ENCODE data around the gene ABCC3. TPM values are rescaled to one million over a fixed set of nuclear protein-coding genes. Genes with fewer than 3 reads are reported as not detected.
"Not testable (repeated sequence)": the region's sequence is repeated elsewhere in the genome, so short reads cannot be mapped to it uniquely, and the experiment has no call there.

Gene ABCC3
- total and polyA plus RNA-seq, 4 donors = 9.9 to 145 (median 40.3) TPM

- intact Hi-C loops (cut with DNase I) = no loop called here
- WGBS, 2 donors = 93% methylated on average over 11 of the region's 11 CpGs
- no peaks in the 10 kb centered on the region for H3K36me3 ChIP-seq (ENCODE audit: control insufficient read depth in 1 of 2, insufficient read depth in 2 of 2, low read length in 1 of 2)
Observed at GRCh38 chr17:50679008-50679544, 44.4 kb downstream of the ABCC3 start.

GRCh38 chr17:50680126-50680525, 45.4 kb downstream of the ABCC3 start:
- Histone ChIP-seq H3K9me3 (ENCODE audit: control insufficient read depth, low read length) (no peaks in the 10 kb centered on the region), H3K36me3 (ENCODE audit: control insufficient read depth in 1 of 2, insufficient read depth in 2 of 2, low read length in 1 of 2) (no peaks in the 10 kb centered on the region), H3K27ac (ENCODE audit: low read depth in 1 of 2, low read length in 2 of 2) (no peak overlapping the region), H3K27me3 (ENCODE audit: control insufficient read depth in 1 of 2, insufficient read depth in 2 of 2, low read length in 1 of 2) (no peaks in the 10 kb centered on the region), H3K4me1 (ENCODE audit: control insufficient read depth in 1 of 2, insufficient read depth in 2 of 2, low read length in 2 of 2) (no peaks in the 10 kb centered on the region), H3K4me3 (ENCODE audit: low read length in 2 of 2) (no peak overlapping the region)
- no peak for ATAC-seq (ENCODE audit: low FRiP score)
- intact Hi-C loops (cut with DNase I) = loop anchor here in 1 of 2 donors (5.0 kb wide), 2 partner anchors 48 to 133 kb away; partner anchors contain the start of genes ABCC3 and SPATA20
- DNase-seq = peak in 1 of 2 donors; percentile 32
- WGBS, 2 donors = 97 to 98% methylated on average over 5 of the region's 5 CpGs

More at GRCh38 chr17:50679008-50679544, 44.4 kb downstream of the ABCC3 start:
- DNase-seq (peak in 1 of 2 donors; percentile 36), ATAC-seq (ENCODE audit: low FRiP score) (no peak)
- Histone ChIP-seq H3K9me3 (ENCODE audit: control insufficient read depth, low read length) (no peaks in the 10 kb centered on the region), H3K4me3 (ENCODE audit: low read length in 2 of 2) (no peak overlapping the region), H3K27me3 (ENCODE audit: control insufficient read depth in 1 of 2, insufficient read depth in 2 of 2, low read length in 1 of 2) (no peaks in the 10 kb centered on the region), H3K27ac (ENCODE audit: low read depth in 1 of 2, low read length in 2 of 2) (no peak overlapping the region), H3K4me1 (ENCODE audit: control insufficient read depth in 1 of 2, insufficient read depth in 2 of 2, low read length in 2 of 2) (no peaks in the 10 kb centered on the region)

- H3K27ac ChIP-seq (ENCODE audit: low read depth in 1 of 2, low read length in 2 of 2); H3K36me3 ChIP-seq (ENCODE audit: control insufficient read depth in 1 of 2, insufficient read depth in 2 of 2, low read length in 1 of 2); H3K27me3 ChIP-seq (ENCODE audit: control insufficient read depth in 1 of 2, insufficient read depth in 2 of 2, low read length in 1 of 2); H3K4me3 ChIP-seq (ENCODE audit: low read length in 2 of 2); H3K9me3 ChIP-seq (ENCODE audit: control insufficient read depth, low read length); ATAC-seq (ENCODE audit: low FRiP score); H3K4me1 ChIP-seq (ENCODE audit: control insufficient read depth in 1 of 2, insufficient read depth in 2 of 2, low read length in 2 of 2): not testable (repeated sequence)
- 75 to 76% methylated on average over 12 of the region's 12 CpGs for WGBS, 2 donors
- DNase-seq = peak in 1 of 2 donors; percentile 45
- intact Hi-C loops (cut with DNase I) = loop anchor here in 1 of 2 donors (5.0 kb wide), 2 partner anchors 48 to 133 kb away; partner anchors contain the start of genes ABCC3 and SPATA20
Observed at GRCh38 chr17:50680543-50681262, 46.0 kb downstream of the ABCC3 start.

GRCh38 chr17:50681263-50682200, 46.9 kb downstream of the ABCC3 start:
- H3K36me3 ChIP-seq (ENCODE audit: control insufficient read depth in 1 of 2, insufficient read depth in 2 of 2, low read length in 1 of 2) = no peaks in the 10 kb centered on the region
- no peak overlapping the region for H3K27ac ChIP-seq (ENCODE audit: low read depth in 1 of 2, low read length in 2 of 2)
- WGBS, 2 donors = 59 to 62% methylated on average over 27 of the region's 27 CpGs
- H3K9me3 ChIP-seq (ENCODE audit: control insufficient read depth, low read length) = no peaks in the 10 kb centered on the region
- peak in 1 of 2 donors; percentile 58 for DNase-seq
- peak; percentile 40 for ATAC-seq (ENCODE audit: low FRiP score)
- H3K4me3 ChIP-seq (ENCODE audit: low read length in 2 of 2) = no peak overlapping the region
- intact Hi-C loops (cut with DNase I) = loop anchor here in 1 of 2 donors (5.0 kb wide), 2 partner anchors 49 to 134 kb away; partner anchors contain the start of genes ABCC3 and SPATA20
- H3K27me3 ChIP-seq (ENCODE audit: control insufficient read depth in 1 of 2, insufficient read depth in 2 of 2, low read length in 1 of 2) = no peaks in the 10 kb centered on the region
- no peaks in the 10 kb centered on the region for H3K4me1 ChIP-seq (ENCODE audit: control insufficient read depth in 1 of 2, insufficient read depth in 2 of 2, low read length in 2 of 2)

GRCh38 chr17:50682441-50682840, 47.8 kb downstream of the ABCC3 start:
- peak in 1 of 2 donors; percentile 4 for DNase-seq
- Histone ChIP-seq H3K4me1 (ENCODE audit: control insufficient read depth in 1 of 2, insufficient read depth in 2 of 2, low read length in 2 of 2) (no peaks in the 10 kb centered on the region), H3K27me3 (ENCODE audit: control insufficient read depth in 1 of 2, insufficient read depth in 2 of 2, low read length in 1 of 2) (no peaks in the 10 kb centered on the region), H3K36me3 (ENCODE audit: control insufficient read depth in 1 of 2, insufficient read depth in 2 of 2, low read length in 1 of 2) (no peaks in the 10 kb centered on the region), H3K4me3 (ENCODE audit: low read length in 2 of 2) (no peak overlapping the region), H3K27ac (ENCODE audit: low read depth in 1 of 2, low read length in 2 of 2) (no peak overlapping the region), H3K9me3 (ENCODE audit: control insufficient read depth, low read length) (no peaks in the 10 kb centered on the region)
- intact Hi-C loops (cut with DNase I) = loop anchor here in 1 of 2 donors (5.0 kb wide), 2 partner anchors 50 to 135 kb away; partner anchors contain the start of genes ABCC3 and SPATA20
- ATAC-seq (ENCODE audit: low FRiP score) = no peak
- WGBS, 2 donors = 75 to 76% methylated on average over 3 of the region's 3 CpGs

GRCh38 chr17:50682938-50683337, 48.3 kb downstream of the ABCC3 start:
- no peaks in the 10 kb centered on the region for H3K9me3 ChIP-seq (ENCODE audit: control insufficient read depth, low read length)
- 95 to 96% methylated on average over 3 of the region's 3 CpGs for WGBS, 2 donors
- peak in 1 of 2 donors; percentile 17 for DNase-seq
- intact Hi-C loops (cut with DNase I) = loop anchor here in 1 of 2 donors (5.0 kb wide), 2 partner anchors 51 to 136 kb away; partner anchors contain the start of genes ABCC3 and SPATA20
- ATAC-seq (ENCODE audit: low FRiP score) = no peak
- no peaks in the 10 kb centered on the region for H3K4me1 ChIP-seq (ENCODE audit: control insufficient read depth in 1 of 2, insufficient read depth in 2 of 2, low read length in 2 of 2)
- no peaks in the 10 kb centered on the region for H3K27me3 ChIP-seq (ENCODE audit: control insufficient read depth in 1 of 2, insufficient read depth in 2 of 2, low read length in 1 of 2)
- H3K4me3 ChIP-seq (ENCODE audit: low read length in 2 of 2) = no peak overlapping the region
- H3K27ac ChIP-seq (ENCODE audit: low read depth in 1 of 2, low read length in 2 of 2) = no peak overlapping the region
- no peaks in the 10 kb centered on the region for H3K36me3 ChIP-seq (ENCODE audit: control insufficient read depth in 1 of 2, insufficient read depth in 2 of 2, low read length in 1 of 2)

GRCh38 chr17:50683434-50684287, 49.0 kb downstream of the ABCC3 start:
- intact Hi-C loops (cut with DNase I) = loop anchor here in 1 of 2 donors (5.0 kb wide), 2 partner anchors 51 to 136 kb away; partner anchors contain the start of genes ABCC3 and SPATA20
- Histone ChIP-seq H3K27ac (ENCODE audit: low read depth in 1 of 2, low read length in 2 of 2) (no peak overlapping the region), H3K36me3 (ENCODE audit: control insufficient read depth in 1 of 2, insufficient read depth in 2 of 2, low read length in 1 of 2) (no peaks in the 10 kb centered on the region), H3K4me1 (ENCODE audit: control insufficient read depth in 1 of 2, insufficient read depth in 2 of 2, low read length in 2 of 2) (no peaks in the 10 kb centered on the region), H3K4me3 (ENCODE audit: low read length in 2 of 2) (no peak overlapping the region), H3K27me3 (ENCODE audit: control insufficient read depth in 1 of 2, insufficient read depth in 2 of 2, low read length in 1 of 2) (no peaks in the 10 kb centered on the region), H3K9me3 (ENCODE audit: control insufficient read depth, low read length) (no peaks in the 10 kb centered on the region)
- 94 to 95% methylated on average over 27 to 28 of the region's 28 CpGs for WGBS, 2 donors
- DNase-seq = peak in 1 of 2 donors; percentile 47
- no peak for ATAC-seq (ENCODE audit: low FRiP score)

Measured in aorta (tissue), 5 donors.